GM12891 (cell line): ENCODE measurements around the gene HMOX1.
"Not testable (repeated sequence)": the region's sequence is repeated elsewhere in the genome, so short reads cannot be mapped to it uniquely, and the experiment has no call there.

Source experiments
- DNase-seq: peaks from one replicate; pipeline ENCODE4 v3.0.0; 2011; ENCODE audit warnings: low spot score; ENCODE audit not compliant: insufficient read length
- FAIRE-seq: peaks from 2 replicates; lab custom pipeline; 2011; peaks lifted over from hg19 to GRCh38; lab: Jason Lieb, UNC
- PAX5 ChIP-seq: IDR thresholded peaks from 2 replicates; pipeline ENCODE4 v1.6.1; 2011; ENCODE audit warnings: low read length, moderate library complexity, mild to moderate bottlenecking; ENCODE audit not compliant: insufficient read depth, severe bottlenecking
- POLR2A ChIP-seq: IDR thresholded peaks from 2 replicates; pipeline ENCODE4 v1.6.1; 2011; ENCODE audit warnings: low read depth, low read length, control low read depth
- POLR2AphosphoS5 ChIP-seq: IDR thresholded peaks from 2 replicates; pipeline ENCODE4 v1.6.1; 2011; ENCODE audit warnings: low read depth, low read length, control low read depth
- POU2F2 ChIP-seq: IDR thresholded peaks from 2 replicates; pipeline ENCODE4 v1.6.1; 2011; ENCODE audit warnings: low read depth, mild to moderate bottlenecking, control low read depth, low read length, moderate library complexity
- SPI1 ChIP-seq: IDR thresholded peaks from 2 replicates; pipeline ENCODE4 v1.6.1; 2011; ENCODE audit warnings: low read depth, low read length, control low read depth
- TAF1 ChIP-seq: IDR thresholded peaks from 2 replicates; pipeline ENCODE4 v1.6.1; 2011; ENCODE audit warnings: low read depth, low read length, control low read depth

HMOX1 gene

DNA sequence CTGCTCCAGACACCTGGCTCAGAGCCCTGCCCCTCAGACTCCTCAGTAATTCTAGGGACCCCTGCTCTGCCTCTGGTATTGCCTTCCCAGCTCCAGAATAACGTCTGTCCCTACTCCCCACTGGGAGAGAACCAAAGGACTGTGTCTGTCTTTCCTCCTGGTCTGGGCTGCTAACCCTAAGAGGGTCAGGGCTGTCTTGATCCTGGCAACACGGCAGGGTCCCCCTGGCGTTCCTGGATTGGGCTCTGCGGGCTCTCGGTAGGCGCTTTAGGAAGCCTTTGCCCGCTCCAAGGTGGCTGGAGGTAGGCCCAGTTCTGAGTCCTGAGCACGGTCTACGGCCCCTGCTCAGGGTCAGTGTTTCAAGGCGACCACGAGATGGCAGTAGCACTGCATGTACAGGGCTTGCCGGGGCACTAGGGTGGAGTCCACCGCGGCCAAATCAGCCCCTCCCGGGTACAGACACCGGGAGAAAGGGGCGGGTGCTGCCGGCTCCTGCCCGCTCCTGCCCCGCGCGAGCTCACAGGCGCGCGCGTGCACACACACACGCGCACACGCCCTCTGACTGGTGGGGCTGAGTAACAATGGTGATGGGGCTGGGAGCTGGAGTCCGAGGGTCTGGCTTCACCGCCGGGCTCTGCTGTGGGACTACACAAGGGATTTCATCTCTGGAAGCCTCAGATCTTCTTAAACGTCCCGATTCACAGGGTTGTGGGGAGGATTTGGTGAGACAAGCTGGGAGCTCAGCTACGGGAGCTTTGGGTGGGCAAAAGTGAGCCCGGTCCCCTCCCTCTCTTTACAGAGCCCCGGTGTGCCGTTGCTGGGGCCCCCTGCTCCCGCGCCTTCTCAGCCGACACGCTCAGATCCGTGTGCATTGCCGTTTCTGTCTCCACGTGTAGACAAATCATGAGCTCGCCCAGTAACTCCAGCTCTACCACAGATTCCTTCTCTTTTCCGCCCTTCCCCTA, 30.1 kb upstream of the HMOX1 start:
- DNase-seq (peak; percentile 95), FAIRE-seq (peak; percentile 99)
- no peak for TF ChIP-seq PAX5
- TF ChIP-seq TAF1 = 0 out of 2 replicates have a peak, but pooled peaks have one; percentile 29
- TF ChIP-seq POLR2AphosphoS5 = no peak
- TF ChIP-seq SPI1 = no peak
- TF ChIP-seq POLR2A = no peak; the same call in 1 of the 2 replicates
- peak; percentile 31; the same call in 1 of the 2 replicates for TF ChIP-seq POU2F2

DNA sequence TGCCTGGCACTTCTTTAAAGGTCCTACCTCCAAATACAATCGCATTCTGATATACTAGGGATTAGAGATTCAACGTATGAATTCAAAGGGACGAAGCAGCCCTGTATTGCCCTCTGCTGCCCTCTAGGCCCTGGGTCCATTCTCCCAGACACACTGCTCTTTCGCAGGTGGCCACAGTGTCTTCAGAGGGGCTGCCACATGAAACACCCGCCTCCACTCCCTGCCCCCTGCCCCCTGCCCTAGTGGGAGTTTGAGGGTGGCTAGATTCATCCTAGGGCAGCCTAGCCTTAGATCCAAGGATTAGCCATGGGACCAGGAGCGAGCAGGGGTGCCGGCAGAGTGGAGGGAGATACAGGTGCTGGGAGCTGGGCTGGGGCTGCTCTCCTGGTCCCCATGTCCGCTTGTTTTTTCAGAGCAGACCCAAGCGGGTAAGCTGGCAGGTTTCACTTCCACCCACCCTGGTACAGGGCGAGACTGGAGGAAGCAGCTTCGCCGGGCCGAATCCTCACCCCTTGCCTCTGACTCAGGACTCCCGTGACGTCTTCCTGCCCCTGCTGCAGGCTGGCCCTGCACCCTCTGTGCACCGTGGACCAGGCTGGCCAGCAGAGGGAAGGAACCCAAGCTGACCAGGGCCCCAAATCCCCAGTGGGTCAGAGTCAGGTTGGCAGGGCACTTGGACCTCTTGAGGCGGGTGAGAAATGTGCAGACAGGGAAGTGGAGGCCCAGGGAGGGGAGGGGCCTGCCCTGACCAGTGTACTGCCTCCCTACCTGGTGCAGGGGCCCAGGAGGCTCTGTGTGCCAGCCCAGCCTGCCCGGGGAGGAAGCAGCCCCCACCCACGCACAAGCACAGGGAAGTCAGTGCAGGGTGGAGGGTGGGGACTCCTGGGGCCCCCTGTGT, 28.4 kb upstream of the HMOX1 start:
- TF ChIP-seq SPI1 = peak; percentile 80
- no peak for TF ChIP-seq POLR2AphosphoS5
- DNase-seq (no peak), FAIRE-seq (peak; percentile 93)

DNA sequence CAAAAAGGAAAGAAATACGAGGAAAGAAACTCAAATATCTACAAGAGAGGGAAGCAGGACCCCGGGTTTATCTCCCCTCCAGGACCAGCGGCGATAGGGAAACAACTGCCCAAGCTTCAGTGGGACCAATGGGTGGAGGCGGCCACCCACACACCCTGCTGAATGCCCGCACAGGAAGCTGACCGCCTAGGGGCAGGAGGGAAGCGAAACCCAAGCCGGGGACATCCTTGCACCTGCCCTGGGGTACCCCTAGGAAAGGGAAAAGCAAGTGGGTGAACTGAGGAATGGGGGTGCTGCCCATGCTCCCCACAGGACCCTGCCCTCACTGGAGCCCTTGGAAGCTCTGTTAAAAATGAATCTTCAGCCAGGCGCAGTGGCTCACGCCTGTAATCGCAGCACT, 27.6 kb upstream of the HMOX1 start:
- no peak for DNase-seq
- peak; percentile 86 for TF ChIP-seq SPI1
- TF ChIP-seq TAF1 = no peak
- FAIRE-seq = peak; percentile 85

DNA sequence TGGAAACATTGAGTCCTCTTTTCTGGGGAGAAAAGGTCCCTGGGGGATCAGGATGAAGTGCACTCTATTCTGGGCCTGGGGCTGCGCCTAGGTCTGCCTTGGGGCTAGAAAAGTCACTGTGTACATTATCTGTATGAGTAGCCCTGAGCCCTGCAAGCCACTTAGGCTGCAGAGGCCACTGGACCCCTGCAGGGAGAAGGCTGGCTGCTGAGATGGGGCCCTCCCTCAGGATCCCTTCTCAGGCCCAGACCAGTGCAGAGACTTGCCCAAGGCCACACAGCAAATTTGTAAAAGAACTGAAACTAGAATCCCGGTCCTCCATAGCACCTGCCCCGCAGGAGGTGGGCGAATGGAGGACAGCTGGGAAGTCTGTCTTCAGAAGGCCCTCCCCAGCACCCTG, 26.8 kb upstream of the HMOX1 start:
- no peak for DNase-seq
- TF ChIP-seq SPI1 = no peak
- TF ChIP-seq POLR2A = no peak
- FAIRE-seq = peak; percentile 26

DNA sequence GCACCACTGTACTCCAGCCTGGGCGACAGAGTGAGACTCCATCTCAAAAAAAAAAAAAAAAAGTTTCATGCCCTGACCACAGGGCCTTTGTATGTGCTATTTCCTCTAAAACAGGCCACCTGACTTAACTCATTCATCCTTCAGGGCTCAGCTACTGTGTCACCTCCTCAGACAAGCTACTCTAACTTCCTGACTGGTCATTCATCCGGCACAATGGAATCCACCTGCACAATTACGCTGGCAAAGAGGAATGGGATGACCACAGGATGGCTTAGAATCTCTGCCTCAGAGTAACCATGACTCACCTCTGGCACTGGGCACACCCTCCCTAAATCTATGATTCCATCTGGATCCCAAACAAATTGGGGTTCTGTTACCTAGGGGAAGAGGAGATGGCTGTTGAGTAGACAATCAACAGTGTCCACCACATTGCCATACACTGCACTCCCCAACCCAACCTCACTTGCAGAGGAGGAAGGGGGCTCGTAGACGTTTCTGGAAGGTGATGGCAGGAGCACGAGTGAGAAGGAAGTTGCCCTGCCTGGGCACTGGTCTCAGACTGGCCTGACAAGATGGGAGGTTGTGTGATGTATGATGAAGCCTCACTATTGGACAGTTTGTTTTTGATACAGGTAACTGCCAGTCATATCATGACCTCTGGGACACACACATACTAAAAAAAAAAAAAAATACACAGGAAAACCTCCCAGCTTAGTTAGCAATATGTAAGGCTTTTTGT, 22.8 kb upstream of the HMOX1 start:
- TF ChIP-seq TAF1 (no peak), POU2F2 (no peak), SPI1 (no peak), POLR2AphosphoS5 (no peak), POLR2A (no peak), PAX5 (no peak)
- no peak for DNase-seq
- FAIRE-seq = no peak

DNA sequence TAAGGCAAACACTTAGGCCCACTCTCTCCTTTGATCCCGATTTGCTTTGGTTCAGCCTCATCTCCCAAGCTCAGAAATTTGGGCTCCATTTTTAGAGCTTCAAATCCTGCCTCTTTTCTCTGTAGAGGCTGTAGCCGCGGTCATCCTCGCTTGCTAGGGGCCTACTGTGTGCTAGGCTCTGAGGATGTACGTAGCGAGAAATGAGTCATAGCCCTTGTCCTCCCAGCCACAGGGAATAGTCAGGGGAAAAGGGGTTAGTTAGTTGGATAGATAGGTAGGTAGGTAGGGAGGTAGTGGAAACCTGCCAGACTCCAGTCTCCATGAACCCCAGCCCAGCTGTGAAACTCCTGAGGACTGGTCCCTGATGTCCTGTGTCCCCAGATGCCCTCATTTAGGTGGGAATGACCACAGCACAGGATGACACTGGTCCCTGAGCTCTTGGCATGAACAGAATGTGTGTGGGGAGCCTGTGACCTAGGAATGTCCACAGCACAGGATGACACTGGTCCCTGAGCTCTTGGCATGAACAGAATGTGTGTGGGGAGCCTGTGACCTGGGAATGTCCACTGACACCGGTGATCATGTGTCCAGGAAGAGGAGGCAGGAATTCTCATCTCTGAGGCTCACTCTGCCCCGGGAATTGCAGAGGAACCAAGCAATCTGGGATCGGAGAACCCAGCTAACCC, 21.4 kb upstream of the HMOX1 start:
- TF ChIP-seq TAF1 (no peak), POLR2A (no peak), POU2F2 (no peak), PAX5 (no peak), SPI1 (no peak), POLR2AphosphoS5 (no peak)
- FAIRE-seq (no peak), DNase-seq (no peak)

DNA sequence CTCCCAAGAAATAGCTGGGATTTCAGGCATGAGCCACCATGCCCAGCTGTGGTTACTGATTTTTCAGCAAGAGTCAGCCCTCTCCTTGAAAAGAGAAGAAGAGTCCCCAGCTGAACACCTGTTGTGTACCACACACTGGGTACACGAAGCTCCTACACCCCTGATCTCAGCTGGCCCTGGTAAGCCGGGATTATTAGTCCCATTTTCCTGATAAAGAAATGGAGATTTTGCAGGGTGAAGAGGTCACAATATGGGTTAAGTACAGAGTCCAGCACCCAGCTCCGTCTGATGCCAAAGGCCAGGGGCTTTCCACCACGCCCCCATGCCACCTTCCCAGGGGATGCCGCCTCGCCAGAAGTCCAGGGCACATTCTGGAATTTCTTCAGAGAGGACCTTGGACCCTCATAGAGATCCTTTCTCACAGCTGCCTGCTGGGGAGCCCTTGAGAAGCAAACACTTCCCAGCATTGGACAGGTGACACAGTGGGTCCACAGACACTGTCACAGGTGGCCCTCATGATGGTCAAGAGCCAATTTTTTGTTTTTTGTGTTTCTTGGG, 19.8 kb upstream of the HMOX1 start:
- DNase-seq = no peak
- TF ChIP-seq POLR2AphosphoS5 (no peak), TAF1 (no peak), SPI1 (no peak), POU2F2 (no peak), PAX5 (no peak), POLR2A (no peak)
- no peak for FAIRE-seq

DNA sequence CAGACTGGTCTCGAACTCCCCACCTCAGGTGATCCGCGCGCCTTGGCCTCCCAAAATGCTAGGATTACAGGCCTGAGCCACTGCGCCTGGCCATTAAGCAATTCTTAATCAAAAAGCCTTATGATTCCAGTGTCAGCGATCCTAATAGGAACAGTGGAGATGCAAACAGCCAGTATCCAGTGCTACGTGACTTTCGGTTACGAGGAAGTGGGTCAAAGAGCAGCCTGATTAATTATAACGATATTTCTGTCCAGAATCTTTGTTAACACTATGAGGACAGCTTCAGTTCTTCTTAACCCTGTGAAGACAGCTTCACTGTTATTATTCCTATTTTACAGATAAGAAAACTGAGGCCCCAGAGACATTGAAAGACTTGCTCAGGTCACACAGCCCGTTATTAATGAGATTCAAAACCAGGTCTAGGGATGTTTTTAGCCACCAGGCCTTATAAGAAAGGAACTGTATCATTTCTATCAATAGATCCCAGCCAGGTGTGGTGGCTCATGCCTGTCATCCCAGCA, 17.3 kb upstream of the HMOX1 start:
- DNase-seq (no peak), FAIRE-seq (no peak)
- TF ChIP-seq POLR2AphosphoS5 = no peak
- no peak for TF ChIP-seq POU2F2
- no peak for TF ChIP-seq PAX5
- no peak for TF ChIP-seq POLR2A
- no peak for TF ChIP-seq SPI1
- TF ChIP-seq TAF1 = no peak

DNA sequence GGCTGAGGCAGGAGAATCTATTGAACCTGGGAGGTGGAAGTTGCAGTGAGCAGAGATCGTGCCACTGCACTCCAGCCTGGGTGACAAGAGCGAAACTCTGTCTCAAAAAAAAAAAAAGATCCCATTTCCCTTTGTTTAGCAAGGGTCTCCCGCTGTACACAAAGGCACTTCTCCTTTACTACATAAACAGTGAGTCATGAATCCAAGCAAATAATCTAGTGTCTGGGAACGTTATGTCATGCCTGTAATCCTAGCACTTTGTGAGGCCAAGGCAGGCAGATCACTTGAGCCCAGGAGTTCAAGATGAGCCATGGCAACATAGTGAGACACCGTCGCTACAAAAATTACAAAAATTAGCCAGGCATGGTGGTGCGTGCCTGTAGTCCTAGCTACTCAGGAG, 16.7 kb upstream of the HMOX1 start:
- DNase-seq, FAIRE-seq: not testable (repeated sequence)
